ENCODE data around the gene IFI27.

Gene IFI27

GRCh38 chr14:94125659-94126418 lies 15.3 kb downstream of the IFI27 start:
- no peak overlapping the region for H2AFZ ChIP-seq (ENCODE audit: low read length, unreplicated experiment)
- H3K4me3 ChIP-seq (ENCODE audit: low read depth, low read length), result no peak overlapping the region
- H3K27me3 ChIP-seq (ENCODE audit: insufficient read depth, low read length), result no peaks in the 10 kb centered on the region
- H3K27ac ChIP-seq (ENCODE audit: low read depth, low read length), result no peak overlapping the region
- H3K79me2 ChIP-seq (ENCODE audit: control insufficient read depth, insufficient read depth, low read length, unreplicated experiment), result peaks cover 4% of the 10 kb centered on the region
- peaks cover 20% of the 10 kb centered on the region for H3K4me1 ChIP-seq (ENCODE audit: control insufficient read depth, insufficient read depth, low read length, unreplicated experiment)
- no peaks in the 10 kb centered on the region for H3K36me3 ChIP-seq (ENCODE audit: insufficient read depth, low read length)

DNA sequence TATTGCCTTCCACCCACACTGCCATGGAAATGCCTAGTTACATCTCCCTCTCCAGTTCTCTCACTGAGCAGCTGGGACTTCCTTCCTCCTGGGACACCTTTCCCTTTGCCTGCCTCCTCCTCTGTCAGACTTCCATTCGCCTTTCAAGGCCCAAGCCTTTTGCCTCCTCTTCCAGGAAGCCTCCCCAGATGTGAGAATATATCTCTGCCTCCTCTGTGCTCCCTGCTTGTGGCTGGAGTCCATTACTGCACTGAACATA lies 15.8 kb downstream of the IFI27 start:
- no peak overlapping the region for H3K27ac ChIP-seq (ENCODE audit: low read depth, low read length)
- peaks cover 15% of the 10 kb centered on the region for H3K4me1 ChIP-seq (ENCODE audit: control insufficient read depth, insufficient read depth, low read length, unreplicated experiment)
- H2AFZ ChIP-seq (ENCODE audit: low read length, unreplicated experiment), result no peak overlapping the region
- no peaks in the 10 kb centered on the region for H3K27me3 ChIP-seq (ENCODE audit: insufficient read depth, low read length)
- H3K36me3 ChIP-seq (ENCODE audit: insufficient read depth, low read length), result no peaks in the 10 kb centered on the region
- H3K4me3 ChIP-seq (ENCODE audit: low read depth, low read length), result no peak overlapping the region
- H3K79me2 ChIP-seq (ENCODE audit: control insufficient read depth, insufficient read depth, low read length, unreplicated experiment), result peaks cover 4% of the 10 kb centered on the region

DNA sequence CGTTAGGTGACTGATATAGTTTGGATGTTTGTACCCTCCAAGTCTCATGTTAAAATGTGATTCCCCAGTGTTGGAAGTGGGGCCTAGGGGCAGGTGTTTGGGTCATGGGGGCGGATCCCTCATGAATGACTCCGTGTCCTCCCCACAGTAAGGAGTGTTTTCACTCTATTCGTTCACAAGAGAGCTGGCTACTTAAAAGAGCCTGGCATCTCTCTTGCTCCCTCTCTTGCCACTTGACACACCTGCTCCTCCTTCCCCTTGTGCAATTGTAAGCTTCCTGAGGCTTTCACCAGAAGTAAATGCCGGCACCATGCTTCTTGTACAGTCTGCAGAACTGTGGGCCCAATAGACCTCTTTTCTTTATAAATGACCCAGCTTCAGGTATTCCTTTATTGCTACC lies 16.3 kb downstream of the IFI27 start:
- Histone ChIP-seq H3K27ac (ENCODE audit: low read depth, low read length) (no peak overlapping the region), H3K27me3 (ENCODE audit: insufficient read depth, low read length) (no peaks in the 10 kb centered on the region), H3K4me3 (ENCODE audit: low read depth, low read length) (no peak overlapping the region)

GRCh38 chr14:94127330-94127729 lies 16.8 kb downstream of the IFI27 start:
- H3K4me1 ChIP-seq (ENCODE audit: control insufficient read depth, insufficient read depth, low read length, unreplicated experiment), result peaks cover 7% of the 10 kb centered on the region
- H3K27me3 ChIP-seq (ENCODE audit: insufficient read depth, low read length), result no peaks in the 10 kb centered on the region
- no peaks in the 10 kb centered on the region for H3K36me3 ChIP-seq (ENCODE audit: insufficient read depth, low read length)
- H3K27ac ChIP-seq (ENCODE audit: low read depth, low read length), result no peak overlapping the region
- H3K79me2 ChIP-seq (ENCODE audit: control insufficient read depth, insufficient read depth, low read length, unreplicated experiment), result peaks cover 4% of the 10 kb centered on the region
- H2AFZ ChIP-seq (ENCODE audit: low read length, unreplicated experiment), result no peak overlapping the region
- H3K4me3 ChIP-seq (ENCODE audit: low read depth, low read length), result no peak overlapping the region

More for the DNA sequence above, 16.3 kb downstream of the IFI27 start:
- peaks cover 10% of the 10 kb centered on the region for H3K4me1 ChIP-seq (ENCODE audit: control insufficient read depth, insufficient read depth, low read length, unreplicated experiment)
- H2AFZ ChIP-seq (ENCODE audit: low read length, unreplicated experiment), result no peak overlapping the region
- no peaks in the 10 kb centered on the region for H3K36me3 ChIP-seq (ENCODE audit: insufficient read depth, low read length)
- H3K79me2 ChIP-seq (ENCODE audit: control insufficient read depth, insufficient read depth, low read length, unreplicated experiment), result peaks cover 4% of the 10 kb centered on the region

DNA sequence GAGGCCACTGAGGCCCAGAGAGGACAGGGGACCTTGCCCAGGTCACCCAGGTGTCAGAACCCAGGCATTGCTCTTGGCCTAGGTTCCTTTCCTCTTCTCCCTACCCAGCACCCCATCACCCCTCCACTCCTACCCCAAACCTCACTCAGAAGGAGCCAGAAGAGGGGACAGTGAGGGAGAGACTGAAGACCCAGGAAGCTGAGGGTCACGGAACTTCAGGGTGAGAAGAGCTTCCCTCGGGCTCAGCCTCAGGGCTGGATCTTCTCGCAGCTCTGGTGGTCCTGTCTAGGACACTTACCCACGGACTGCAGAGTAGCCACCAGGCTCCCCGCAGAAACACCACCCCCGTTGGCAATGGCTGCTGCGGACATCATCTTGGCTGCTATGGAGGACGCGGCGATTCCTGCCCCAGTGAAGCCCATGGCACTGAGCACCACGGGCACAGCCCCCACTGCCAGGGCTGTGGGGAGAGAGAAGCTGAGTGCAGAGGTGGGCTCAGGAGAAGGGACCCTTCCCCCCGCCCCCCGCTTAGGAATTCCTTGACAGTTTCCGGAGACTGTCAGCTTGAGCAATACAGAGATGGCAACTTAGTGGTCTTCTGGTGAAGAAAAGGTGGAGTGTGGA lies 17.8 kb downstream of the IFI27 start:
- Histone ChIP-seq H3K36me3 (ENCODE audit: insufficient read depth, low read length) (no peaks in the 10 kb centered on the region), H3K79me2 (ENCODE audit: control insufficient read depth, insufficient read depth, low read length, unreplicated experiment) (peaks cover 4% of the 10 kb centered on the region), H3K4me1 (ENCODE audit: control insufficient read depth, insufficient read depth, low read length, unreplicated experiment) (peaks cover 7% of the 10 kb centered on the region), H3K27ac (ENCODE audit: low read depth, low read length) (no peak overlapping the region), H3K4me3 (ENCODE audit: low read depth, low read length) (peak overlapping the region; percentile 88), H2AFZ (ENCODE audit: low read length, unreplicated experiment) (no peak overlapping the region), H3K27me3 (ENCODE audit: insufficient read depth, low read length) (no peaks in the 10 kb centered on the region)

- H2AFZ ChIP-seq (ENCODE audit: low read length, unreplicated experiment), result peak within 1 kb of the TSS; percentile 87
- peak within 1 kb of the TSS; percentile 39 for H3K27ac ChIP-seq (ENCODE audit: low read depth, low read length)
- peaks cover 7% of the 10 kb centered on the region for H3K4me1 ChIP-seq (ENCODE audit: control insufficient read depth, insufficient read depth, low read length, unreplicated experiment)
- H3K4me3 ChIP-seq (ENCODE audit: low read depth, low read length), result peak within 1 kb of the TSS; percentile 88
- H3K27me3 ChIP-seq (ENCODE audit: insufficient read depth, low read length), result no peaks in the 10 kb centered on the region
- H3K36me3 ChIP-seq (ENCODE audit: insufficient read depth, low read length), result no peaks in the 10 kb centered on the region
- peaks cover 4% of the 10 kb centered on the region for H3K79me2 ChIP-seq (ENCODE audit: control insufficient read depth, insufficient read depth, low read length, unreplicated experiment)
Observed at GRCh38 chr14:94129111-94129757, 18.7 kb downstream of the IFI27 start, which contains the start of gene IFI27L2. TSS of gene IFI27L2 (minus strand) at chr14:94129604. CDS start at chr14:94129564, 40 bp downstream.

DNA sequence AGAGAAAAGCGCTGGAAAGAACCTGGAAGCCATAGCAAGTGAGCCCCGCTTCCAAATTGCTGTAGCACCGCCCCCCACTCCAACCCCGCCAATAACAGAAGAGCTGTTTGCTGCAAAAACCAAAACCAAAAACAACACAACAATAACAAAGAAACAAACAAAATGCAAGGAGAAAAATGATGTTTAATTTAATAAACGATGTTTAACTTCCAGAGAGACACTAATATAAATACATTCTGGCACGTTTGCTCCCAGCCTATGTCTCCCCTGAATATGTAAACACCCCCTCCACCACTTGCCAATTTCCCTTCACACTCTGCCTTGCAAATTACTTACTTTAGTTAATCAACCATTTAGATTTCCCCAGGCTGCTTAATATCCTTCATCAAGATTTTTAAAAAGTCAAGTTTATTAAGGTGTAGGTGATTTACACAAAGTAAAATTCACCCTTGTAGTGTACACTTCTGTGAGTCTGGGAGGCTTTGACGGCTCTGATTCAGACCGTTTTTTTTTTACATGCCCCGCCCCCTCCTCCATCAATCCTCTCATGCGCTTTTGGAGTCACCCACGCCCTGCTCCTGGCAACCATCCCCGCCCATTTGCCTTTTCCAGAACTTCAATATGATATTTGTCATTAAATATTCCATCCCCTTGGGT lies 19.4 kb downstream of the IFI27 start:
- Histone ChIP-seq H3K27ac (ENCODE audit: low read depth, low read length) (peak overlapping the region; percentile 39; the same call in 1 of the 2 replicates), H3K4me1 (ENCODE audit: control insufficient read depth, insufficient read depth, low read length, unreplicated experiment) (peaks cover 7% of the 10 kb centered on the region), H3K36me3 (ENCODE audit: insufficient read depth, low read length) (no peaks in the 10 kb centered on the region), H3K27me3 (ENCODE audit: insufficient read depth, low read length) (no peaks in the 10 kb centered on the region), H3K79me2 (ENCODE audit: control insufficient read depth, insufficient read depth, low read length, unreplicated experiment) (peaks cover 4% of the 10 kb centered on the region), H3K4me3 (ENCODE audit: low read depth, low read length) (peak overlapping the region; percentile 88), H2AFZ (ENCODE audit: low read length, unreplicated experiment) (peak overlapping the region; percentile 87)

GRCh38 chr14:94132285-94132887 lies 21.9 kb downstream of the IFI27 start:
- Histone ChIP-seq H2AFZ (ENCODE audit: low read length, unreplicated experiment) (no peak overlapping the region), H3K79me2 (ENCODE audit: control insufficient read depth, insufficient read depth, low read length, unreplicated experiment) (peaks cover 4% of the 10 kb centered on the region), H3K27ac (ENCODE audit: low read depth, low read length) (no peak overlapping the region), H3K36me3 (ENCODE audit: insufficient read depth, low read length) (no peaks in the 10 kb centered on the region), H3K4me3 (ENCODE audit: low read depth, low read length) (no peak overlapping the region), H3K27me3 (ENCODE audit: insufficient read depth, low read length) (no peaks in the 10 kb centered on the region), H3K4me1 (ENCODE audit: control insufficient read depth, insufficient read depth, low read length, unreplicated experiment) (peaks cover 7% of the 10 kb centered on the region)

DNA sequence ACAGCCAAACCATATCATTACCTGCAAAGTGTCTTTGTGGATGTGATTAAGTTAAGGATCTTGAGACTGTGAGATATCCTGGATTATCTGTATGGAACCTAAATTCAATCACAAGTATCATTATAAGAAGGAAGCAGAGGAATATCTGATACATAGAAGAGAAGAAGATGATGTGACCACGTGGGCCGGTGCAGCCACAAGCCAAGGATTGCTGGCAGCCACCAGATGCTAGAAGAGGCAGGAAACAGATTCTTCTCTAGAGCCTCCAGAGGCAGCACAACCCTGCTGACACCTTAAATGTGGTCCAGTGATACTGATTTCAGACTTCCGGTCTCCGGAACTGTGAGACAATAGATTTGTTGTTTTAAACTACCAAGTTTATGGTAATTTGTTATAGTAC lies 24.9 kb downstream of the IFI27 start:
- H3K27me3 ChIP-seq (ENCODE audit: insufficient read depth, low read length), result no peaks in the 10 kb centered on the region
- H3K27ac ChIP-seq (ENCODE audit: low read depth, low read length), result no peak overlapping the region
- no peak overlapping the region for H2AFZ ChIP-seq (ENCODE audit: low read length, unreplicated experiment)
- no peaks in the 10 kb centered on the region for H3K79me2 ChIP-seq (ENCODE audit: control insufficient read depth, insufficient read depth, low read length, unreplicated experiment)
- H3K4me3 ChIP-seq (ENCODE audit: low read depth, low read length), result no peak overlapping the region
- H3K36me3 ChIP-seq (ENCODE audit: insufficient read depth, low read length), result no peaks in the 10 kb centered on the region
- no peaks in the 10 kb centered on the region for H3K4me1 ChIP-seq (ENCODE audit: control insufficient read depth, insufficient read depth, low read length, unreplicated experiment)

- Histone ChIP-seq H3K4me1 (ENCODE audit: control insufficient read depth, insufficient read depth, low read length, unreplicated experiment) (no peaks in the 10 kb centered on the region), H3K27ac (ENCODE audit: low read depth, low read length) (no peak overlapping the region), H3K36me3 (ENCODE audit: insufficient read depth, low read length) (no peaks in the 10 kb centered on the region), H3K79me2 (ENCODE audit: control insufficient read depth, insufficient read depth, low read length, unreplicated experiment) (no peaks in the 10 kb centered on the region), H3K27me3 (ENCODE audit: insufficient read depth, low read length) (no peaks in the 10 kb centered on the region), H3K4me3 (ENCODE audit: low read depth, low read length) (no peak overlapping the region), H2AFZ (ENCODE audit: low read length, unreplicated experiment) (no peak overlapping the region)
Observed at GRCh38 chr14:94136575-94137331, 26.2 kb downstream of the IFI27 start.

Measured in ACC112 (cell line).